Loucy (cell line): ENCODE data around the gene NMD3.

Source experiments
- EZH2phosphoT487 ChIP-seq: fragments of 200-600 bp; IDR thresholded peaks from 2 replicates; pipeline ENCODE4 v1.6.1; 2018; ENCODE audit warnings: antibody characterized with exemption, mild to moderate bottlenecking, moderate library complexity, borderline replicate concordance
- TF ChIP-seq, protein P1 (sequence below): fragments of 200-600 bp; sonication (generic); conservative IDR thresholded peaks from 2 replicates; pipeline ENCODE4 v1.5.1; 2014; ENCODE audit warnings: mild to moderate bottlenecking, antibody characterized with exemption, low read length

DNA sequence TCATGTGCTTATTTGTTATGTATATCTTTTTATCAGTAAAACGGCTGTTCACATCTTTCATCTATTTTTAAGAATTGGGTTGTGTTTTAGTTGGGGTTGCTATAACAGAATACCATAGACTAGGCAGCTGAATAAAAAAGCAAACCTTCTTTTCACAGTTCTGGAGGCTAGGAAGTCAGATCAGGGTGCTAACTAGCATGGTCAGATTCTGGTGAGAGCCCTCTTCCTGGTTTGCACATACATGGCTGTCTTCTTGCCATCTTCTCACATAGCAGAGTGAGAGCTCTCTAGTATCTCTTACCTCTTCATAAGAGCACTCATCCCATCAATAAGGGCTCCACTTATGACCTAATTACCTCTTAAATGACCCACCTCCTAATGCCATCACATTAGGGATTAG is 33.8 kb downstream of the NMD3 start:
- TF ChIP-seq, protein P1, sequence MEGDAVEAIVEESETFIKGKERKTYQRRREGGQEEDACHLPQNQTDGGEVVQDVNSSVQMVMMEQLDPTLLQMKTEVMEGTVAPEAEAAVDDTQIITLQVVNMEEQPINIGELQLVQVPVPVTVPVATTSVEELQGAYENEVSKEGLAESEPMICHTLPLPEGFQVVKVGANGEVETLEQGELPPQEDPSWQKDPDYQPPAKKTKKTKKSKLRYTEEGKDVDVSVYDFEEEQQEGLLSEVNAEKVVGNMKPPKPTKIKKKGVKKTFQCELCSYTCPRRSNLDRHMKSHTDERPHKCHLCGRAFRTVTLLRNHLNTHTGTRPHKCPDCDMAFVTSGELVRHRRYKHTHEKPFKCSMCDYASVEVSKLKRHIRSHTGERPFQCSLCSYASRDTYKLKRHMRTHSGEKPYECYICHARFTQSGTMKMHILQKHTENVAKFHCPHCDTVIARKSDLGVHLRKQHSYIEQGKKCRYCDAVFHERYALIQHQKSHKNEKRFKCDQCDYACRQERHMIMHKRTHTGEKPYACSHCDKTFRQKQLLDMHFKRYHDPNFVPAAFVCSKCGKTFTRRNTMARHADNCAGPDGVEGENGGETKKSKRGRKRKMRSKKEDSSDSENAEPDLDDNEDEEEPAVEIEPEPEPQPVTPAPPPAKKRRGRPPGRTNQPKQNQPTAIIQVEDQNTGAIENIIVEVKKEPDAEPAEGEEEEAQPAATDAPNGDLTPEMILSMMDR: no peak
- no peak for TF ChIP-seq EZH2phosphoT487
